Activated T-cell treated with anti-CD3 and anti-CD28 coated beads, Interleukin-2, amount 50 U/mL, for 24 hours (primary cell): Measurements from ENCODE around the gene SYTL3.

Source experiments
- DNase-seq: peaks from one replicate; pipeline ENCODE4 v3.0.0-alpha.2; 2020
- H3K27ac Mint-ChIP-seq: 2 replicates; pipeline ENCODE4 v1.8.0; 2020; ENCODE audit warnings: mild to moderate bottlenecking, mixed read lengths
- H3K27me3 Mint-ChIP-seq: 2 replicates; pipeline ENCODE4 v1.8.0; 2020; ENCODE audit warnings: mixed read lengths
- H3K36me3 Mint-ChIP-seq: 2 replicates; pipeline ENCODE4 v1.8.0; 2020; ENCODE audit warnings: low read depth, mixed read lengths
- H3K4me1 Mint-ChIP-seq: 2 replicates; pipeline ENCODE4 v1.8.0; 2020; ENCODE audit warnings: low read depth, mixed read lengths
- H3K4me3 Mint-ChIP-seq: 2 replicates; pipeline ENCODE4 v1.8.0; 2020; ENCODE audit warnings: mild to moderate bottlenecking, moderate library complexity, mixed read lengths
- H3K9me3 Mint-ChIP-seq: 2 replicates; pipeline ENCODE4 v1.8.0; 2020; ENCODE audit warnings: mixed read lengths

The SYTL3 gene

DNA sequence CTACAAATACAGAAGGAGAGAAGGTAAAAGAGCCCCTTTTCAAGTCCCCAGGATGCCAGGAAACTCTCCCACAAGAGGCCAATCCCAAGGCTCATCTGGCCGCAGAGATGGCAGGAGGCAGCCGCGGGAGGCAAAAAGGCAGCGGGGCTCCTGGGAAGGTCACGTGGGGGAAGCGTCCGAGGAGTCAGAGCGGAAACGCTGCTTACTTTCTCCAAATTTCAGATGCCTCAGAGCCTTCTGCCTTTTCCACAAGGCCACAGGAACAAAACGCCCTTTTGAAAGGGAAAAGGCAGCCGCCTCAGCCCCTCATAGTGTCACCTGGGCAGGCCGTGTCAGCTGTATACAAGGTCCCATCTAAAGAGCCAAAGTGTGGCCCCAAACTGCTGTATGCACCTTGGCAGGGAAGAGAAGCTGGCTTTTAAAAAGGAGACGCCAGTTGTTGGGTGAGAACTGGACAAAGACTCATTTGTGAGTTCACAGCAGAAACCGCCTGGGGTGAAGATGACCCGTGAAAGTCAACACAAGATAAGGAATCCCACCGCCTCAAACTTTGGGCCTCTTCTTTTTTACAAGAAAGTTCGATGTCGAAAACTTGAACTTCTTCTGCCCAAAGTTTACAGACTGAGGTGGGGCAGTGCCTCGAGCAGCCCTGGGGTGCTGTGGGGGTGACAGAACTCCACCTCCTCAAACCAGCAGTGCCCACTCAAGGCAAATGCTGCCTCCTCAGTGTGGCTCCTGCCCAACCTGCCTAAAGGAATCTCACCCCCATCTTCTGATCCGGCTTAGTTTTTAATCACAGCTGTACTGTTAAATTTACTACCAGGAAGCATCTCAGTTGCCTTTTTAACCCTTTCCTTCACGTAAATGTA is 124.0 kb downstream of the SYTL3 start:
- Mint-ChIP-seq H3K4me1 (peaks cover 74% of the 10 kb centered on the region), H3K36me3 (peaks cover 100% of the 10 kb centered on the region)
- DNase-seq = no peak

DNA sequence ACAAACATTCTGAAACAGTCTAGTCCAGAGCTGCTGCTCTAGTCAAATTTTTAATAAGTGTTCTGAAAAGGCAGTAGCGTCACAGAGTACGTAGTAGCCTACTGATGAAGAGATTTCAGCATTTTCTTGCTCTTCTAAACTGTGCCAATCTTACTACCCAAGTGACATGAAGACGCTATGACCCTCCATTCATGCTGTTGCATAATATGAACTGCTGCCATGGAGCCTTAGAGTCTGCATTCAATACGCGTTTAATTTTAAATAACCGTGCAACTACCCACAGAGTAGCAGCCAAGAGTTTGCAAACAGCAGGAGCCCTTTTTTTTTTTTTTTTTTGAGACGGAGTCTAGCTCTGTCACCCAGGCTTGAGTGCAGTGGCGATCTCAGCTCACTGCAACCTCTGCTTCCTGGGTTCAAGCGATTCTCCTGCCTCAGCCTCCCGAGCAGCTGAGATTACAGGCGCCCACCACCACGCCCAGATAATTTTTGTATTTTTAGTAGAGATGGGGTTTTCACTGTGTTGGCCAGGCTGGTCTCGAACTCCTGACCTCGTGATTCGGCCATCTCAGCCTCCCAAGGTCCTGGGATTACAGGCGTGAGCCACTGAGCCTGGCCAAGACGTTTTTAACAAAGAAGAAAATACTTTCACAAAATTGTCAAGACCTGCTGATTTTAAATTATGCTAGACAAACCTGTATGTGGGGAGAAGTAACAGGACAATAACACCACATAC is 125.0 kb downstream of the SYTL3 start:
- Mint-ChIP-seq H3K36me3 (peaks cover 96% of the 10 kb centered on the region), H3K9me3 (no peaks in the 10 kb centered on the region), H3K27me3 (no peaks in the 10 kb centered on the region), H3K4me1 (peaks cover 73% of the 10 kb centered on the region), H3K4me3 (no peak overlapping the region), H3K27ac (peak overlapping the region; percentile 91)
- no peak for DNase-seq

More for the DNA sequence above, 124.0 kb downstream of the SYTL3 start:
- Mint-ChIP-seq H3K4me3 (no peak overlapping the region), H3K27ac (peak overlapping the region; percentile 91), H3K9me3 (no peaks in the 10 kb centered on the region), H3K27me3 (no peaks in the 10 kb centered on the region)

DNA sequence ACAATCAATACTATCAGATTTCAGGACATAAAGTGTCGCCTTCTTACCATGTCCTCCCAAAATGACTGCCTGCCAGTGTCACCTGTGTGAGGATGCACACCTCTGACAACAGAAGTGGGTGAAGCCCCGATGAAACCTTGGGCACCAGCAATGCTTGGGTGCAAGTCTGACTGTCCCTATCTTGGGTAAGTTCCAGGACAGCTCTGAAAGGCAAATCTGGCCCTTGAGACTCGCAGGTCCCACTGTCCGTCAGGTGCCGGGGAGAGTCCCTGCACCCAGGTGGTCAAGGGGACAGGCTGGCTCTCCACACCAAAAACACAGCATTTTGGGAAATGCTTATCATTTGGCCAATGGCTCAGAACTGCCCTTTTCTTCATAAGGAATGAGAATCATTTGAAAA is 126.0 kb downstream of the SYTL3 start:
- DNase-seq = no peak
- H3K27ac Mint-ChIP-seq = peak overlapping the region; percentile 35
- H3K4me3 Mint-ChIP-seq = no peak overlapping the region
- no peaks in the 10 kb centered on the region for H3K9me3 Mint-ChIP-seq
- no peaks in the 10 kb centered on the region for H3K27me3 Mint-ChIP-seq
- H3K4me1 Mint-ChIP-seq = peaks cover 72% of the 10 kb centered on the region
- H3K36me3 Mint-ChIP-seq = peaks cover 96% of the 10 kb centered on the region

DNA sequence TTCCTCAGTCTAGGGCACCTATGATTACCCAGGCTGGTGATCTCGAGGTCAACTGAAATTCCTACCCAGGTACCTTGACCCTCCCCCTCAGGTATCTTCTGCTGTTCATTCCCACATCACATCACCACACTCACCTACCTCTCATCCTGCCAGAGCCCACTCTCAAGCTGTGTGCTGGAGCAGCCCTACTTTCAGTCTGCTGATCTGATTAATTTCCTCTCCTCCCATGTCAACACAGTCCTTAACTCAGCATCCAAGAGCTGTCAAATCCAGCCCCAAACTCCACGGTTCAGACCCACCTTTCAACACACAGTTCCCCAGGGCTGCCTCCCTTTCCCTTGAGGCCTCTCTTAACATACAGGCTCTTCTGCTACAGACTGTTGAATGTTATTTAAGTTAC is 126.9 kb downstream of the SYTL3 start:
- Mint-ChIP-seq H3K36me3 (peaks cover 96% of the 10 kb centered on the region), H3K4me1 (peaks cover 69% of the 10 kb centered on the region), H3K27ac (peak overlapping the region; percentile 86), H3K9me3 (no peaks in the 10 kb centered on the region), H3K27me3 (no peaks in the 10 kb centered on the region), H3K4me3 (no peak overlapping the region)
- no peak for DNase-seq

DNA sequence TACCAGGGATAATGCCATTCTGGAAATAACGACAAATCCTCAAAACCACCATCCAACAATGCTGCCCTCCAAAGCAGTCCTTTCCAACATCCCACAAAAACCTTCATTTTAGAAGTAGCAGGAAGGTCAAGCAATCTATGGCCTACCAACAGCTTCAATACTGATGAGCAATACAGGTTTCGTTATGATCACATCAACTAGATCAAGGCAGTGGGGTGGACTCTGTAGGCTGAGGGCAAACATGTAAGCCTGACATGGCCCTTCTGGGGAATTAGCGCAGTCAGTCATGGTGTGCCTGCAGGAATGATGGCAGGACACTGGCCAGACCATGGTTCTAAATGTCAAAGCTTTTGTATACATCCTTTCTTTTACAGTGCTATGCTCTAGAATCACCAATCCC is 127.7 kb downstream of the SYTL3 start:
- H3K9me3 Mint-ChIP-seq = no peaks in the 10 kb centered on the region
- peaks cover 96% of the 10 kb centered on the region for H3K36me3 Mint-ChIP-seq
- H3K4me1 Mint-ChIP-seq = peaks cover 64% of the 10 kb centered on the region
- DNase-seq = no peak
- no peak overlapping the region for H3K4me3 Mint-ChIP-seq
- no peaks in the 10 kb centered on the region for H3K27me3 Mint-ChIP-seq
- H3K27ac Mint-ChIP-seq = peak overlapping the region; percentile 86

DNA sequence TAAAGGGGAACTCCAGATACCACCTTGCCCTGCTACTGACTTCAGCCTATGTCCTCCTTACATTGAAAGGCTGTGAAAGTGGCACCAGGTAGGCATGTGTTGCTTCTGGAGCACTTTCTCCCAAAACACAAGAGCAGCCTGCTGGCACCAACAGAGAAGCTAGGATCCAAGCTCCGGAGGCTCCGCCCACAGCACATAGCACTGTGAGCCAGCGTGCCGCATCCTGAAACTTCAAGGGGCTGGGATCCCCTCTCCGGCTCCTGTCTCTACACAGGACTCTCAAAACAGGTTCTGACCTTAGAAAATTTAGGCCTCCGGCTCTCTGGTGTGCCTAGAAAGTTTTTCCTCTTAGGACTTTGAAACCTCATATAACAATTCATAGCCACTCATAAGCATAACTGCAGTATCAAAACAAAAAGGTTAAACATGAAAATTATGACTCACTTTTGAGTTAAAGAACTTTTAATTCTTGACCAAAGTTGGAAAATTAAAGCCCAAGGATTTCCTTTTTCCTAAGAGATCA is 128.2 kb downstream of the SYTL3 start:
- no peak for DNase-seq
- H3K4me1 Mint-ChIP-seq = peaks cover 58% of the 10 kb centered on the region
- no peak overlapping the region for H3K4me3 Mint-ChIP-seq

DNA sequence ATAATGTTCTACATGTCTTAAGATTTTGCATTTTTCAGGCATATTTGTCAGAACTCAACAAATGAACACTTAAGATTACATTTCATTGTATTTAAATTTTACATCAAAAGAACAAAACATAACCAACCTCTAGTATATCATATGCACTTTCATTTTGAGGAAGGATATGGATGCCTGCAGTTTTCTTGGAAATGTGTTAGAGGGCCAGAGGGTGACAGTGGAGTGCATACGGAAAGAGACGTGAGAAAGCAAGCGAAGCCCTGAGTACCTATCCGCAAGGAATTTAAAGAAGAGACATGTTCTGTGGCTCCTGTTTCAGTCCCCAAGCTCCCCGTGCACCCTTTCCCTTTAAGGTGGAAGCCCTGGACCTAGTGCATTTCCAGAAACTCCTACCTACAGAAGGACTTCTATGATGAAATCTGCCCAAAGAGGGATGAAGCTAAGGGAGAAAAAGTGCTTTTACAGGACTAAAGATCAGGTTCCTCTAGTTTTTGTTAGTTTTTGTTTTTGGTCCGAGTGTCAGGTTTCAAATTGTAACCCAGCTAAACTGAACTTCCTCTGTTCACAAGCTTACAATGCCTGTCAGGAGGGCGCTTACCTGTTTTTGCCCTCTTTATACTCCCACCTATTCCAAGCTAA is 130.5 kb downstream of the SYTL3 start:
- H3K4me3 Mint-ChIP-seq = no peak overlapping the region
- no peaks in the 10 kb centered on the region for H3K27me3 Mint-ChIP-seq
- peaks cover 96% of the 10 kb centered on the region for H3K36me3 Mint-ChIP-seq
- no peaks in the 10 kb centered on the region for H3K9me3 Mint-ChIP-seq
- peaks cover 50% of the 10 kb centered on the region for H3K4me1 Mint-ChIP-seq
- peak; percentile 14 for DNase-seq
- H3K27ac Mint-ChIP-seq = peak overlapping the region; percentile 6

More for the DNA sequence above, 128.2 kb downstream of the SYTL3 start:
- Mint-ChIP-seq H3K9me3 (no peaks in the 10 kb centered on the region), H3K36me3 (peaks cover 96% of the 10 kb centered on the region), H3K27ac (peak overlapping the region; percentile 86), H3K27me3 (no peaks in the 10 kb centered on the region)

DNA sequence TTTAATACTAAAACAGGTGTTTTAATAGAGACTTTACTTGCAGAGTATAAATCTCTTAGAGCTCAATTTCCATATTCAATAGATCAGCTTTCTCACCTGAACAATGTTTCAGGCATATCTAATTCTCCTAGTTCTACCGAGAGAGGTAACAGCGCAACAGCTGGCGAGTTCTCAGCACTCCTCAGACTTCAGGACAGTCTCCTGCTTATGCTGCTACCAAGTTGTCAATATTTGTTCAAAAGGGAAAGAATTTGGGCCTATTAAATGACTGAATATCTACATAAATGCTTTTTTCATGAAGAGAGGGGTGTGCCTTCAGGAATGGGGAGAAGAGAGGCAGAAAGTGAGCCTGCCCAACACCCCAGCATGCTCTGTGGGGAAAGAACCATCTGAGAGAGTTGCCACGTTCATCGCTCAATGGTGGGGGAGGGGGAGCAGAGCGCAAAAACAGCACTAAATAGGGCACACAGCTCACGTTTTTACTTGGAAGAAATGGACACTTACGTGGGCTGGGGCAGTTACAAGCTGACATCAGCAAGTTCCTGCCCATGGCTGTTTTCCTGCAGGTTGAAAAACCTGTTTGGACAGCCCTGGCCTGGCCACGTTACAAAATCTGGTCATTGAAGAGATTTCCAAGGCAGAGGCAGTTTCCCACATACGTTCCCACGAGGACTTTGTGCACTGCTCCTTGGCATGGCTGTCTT is 131.3 kb downstream of the SYTL3 start:
- Mint-ChIP-seq H3K9me3 (no peaks in the 10 kb centered on the region), H3K4me1 (peaks cover 49% of the 10 kb centered on the region), H3K4me3 (no peak overlapping the region), H3K27me3 (no peaks in the 10 kb centered on the region), H3K36me3 (peaks cover 96% of the 10 kb centered on the region), H3K27ac (peak overlapping the region; percentile 38)
- peak; percentile 14 for DNase-seq

DNA sequence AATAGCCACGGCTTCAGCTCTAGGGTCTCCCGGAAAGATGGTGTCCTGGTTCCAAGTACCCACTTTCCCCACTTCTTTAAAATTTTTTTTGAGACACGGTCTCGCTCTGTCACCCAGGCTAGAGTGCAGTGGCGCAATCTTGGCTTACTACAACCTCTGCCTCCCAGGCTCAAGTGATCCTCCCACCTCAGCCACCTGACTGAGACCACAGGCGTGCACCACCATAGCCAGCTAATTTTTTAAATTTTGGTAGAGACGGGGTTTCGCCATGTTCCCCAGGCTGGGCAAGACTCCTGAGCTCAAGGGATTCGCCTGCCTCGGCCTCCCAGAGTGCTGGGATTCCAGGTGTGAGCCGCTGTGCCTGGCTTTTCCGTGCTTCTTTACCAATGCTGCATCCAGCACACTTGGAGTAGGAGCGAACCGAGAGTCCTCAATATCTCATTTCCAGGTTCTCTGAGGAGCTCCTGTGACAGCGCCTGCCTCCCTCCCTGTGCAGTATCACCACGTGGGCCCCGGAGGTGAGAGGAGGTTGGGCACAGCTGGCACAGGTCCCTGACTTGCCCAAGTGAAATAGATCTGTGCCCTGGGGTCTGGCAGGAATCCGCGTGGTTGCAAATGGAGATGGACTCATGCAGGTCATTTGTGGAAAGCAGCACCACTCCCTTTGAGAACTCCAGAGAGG is 132.0 kb downstream of the SYTL3 start:
- no peak overlapping the region for H3K4me3 Mint-ChIP-seq
- peak overlapping the region; percentile 59 for H3K27ac Mint-ChIP-seq
- peaks cover 96% of the 10 kb centered on the region for H3K36me3 Mint-ChIP-seq
- no peaks in the 10 kb centered on the region for H3K9me3 Mint-ChIP-seq
- H3K27me3 Mint-ChIP-seq = no peaks in the 10 kb centered on the region
- DNase-seq = peak; percentile 28
- peaks cover 49% of the 10 kb centered on the region for H3K4me1 Mint-ChIP-seq

DNA sequence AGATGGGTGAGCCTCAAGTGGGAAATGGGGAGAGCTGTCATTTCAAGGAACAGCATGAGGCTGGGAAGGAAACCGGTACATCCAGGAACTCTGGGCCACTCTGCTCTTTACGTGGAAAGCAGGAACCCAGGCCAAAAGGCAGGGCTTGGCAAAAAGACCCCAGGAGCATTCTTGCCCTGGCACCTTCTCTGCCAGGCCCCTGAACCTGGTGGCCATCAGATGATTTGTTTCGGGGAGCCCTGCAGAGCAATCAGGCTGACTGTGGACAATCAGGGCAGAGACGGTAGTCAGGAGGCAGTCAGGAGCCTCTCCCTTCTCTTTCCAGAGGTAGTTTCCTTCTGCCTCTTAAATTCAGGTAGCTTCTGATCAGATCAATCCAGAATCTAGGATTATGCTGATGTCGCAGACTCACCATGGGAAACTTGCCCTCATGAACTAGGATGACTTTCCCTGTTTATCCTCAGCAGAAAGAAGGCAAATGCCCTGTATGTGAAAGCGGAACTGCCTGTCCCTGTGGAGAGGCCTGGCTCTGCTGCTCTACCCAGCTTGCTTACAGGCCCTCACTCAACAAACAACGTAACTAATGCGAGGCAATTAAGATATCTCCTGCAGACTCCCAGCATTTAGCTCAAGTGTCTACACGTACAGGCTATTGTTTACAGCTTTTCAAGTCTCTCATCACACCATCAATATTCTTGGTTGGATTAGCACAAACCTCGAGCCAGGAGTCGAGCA is 132.7 kb downstream of the SYTL3 start:
- DNase-seq = no peak
- no peak overlapping the region for H3K4me3 Mint-ChIP-seq
- no peaks in the 10 kb centered on the region for H3K9me3 Mint-ChIP-seq
- H3K27ac Mint-ChIP-seq = peak overlapping the region; percentile 59
- H3K36me3 Mint-ChIP-seq = peaks cover 96% of the 10 kb centered on the region
- H3K27me3 Mint-ChIP-seq = no peaks in the 10 kb centered on the region
- peaks cover 47% of the 10 kb centered on the region for H3K4me1 Mint-ChIP-seq

DNA sequence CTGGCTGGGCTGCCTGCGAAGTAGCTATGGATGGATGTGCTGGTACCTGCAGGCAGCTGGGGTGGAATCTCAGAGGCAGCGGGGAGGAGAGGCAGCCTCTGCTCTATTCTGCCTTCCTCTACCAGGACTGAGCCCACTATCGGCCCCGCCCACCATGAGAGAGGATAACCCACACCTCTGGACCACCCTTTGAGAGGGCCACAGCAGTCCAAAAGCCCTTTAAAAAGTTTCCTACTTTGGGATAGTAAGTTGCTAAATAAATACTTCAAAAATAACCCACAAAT is 133.3 kb downstream of the SYTL3 start:
- no peak overlapping the region for H3K4me3 Mint-ChIP-seq
- no peaks in the 10 kb centered on the region for H3K27me3 Mint-ChIP-seq
- peak overlapping the region; percentile 51 for H3K27ac Mint-ChIP-seq
- H3K36me3 Mint-ChIP-seq = peaks cover 96% of the 10 kb centered on the region
- H3K4me1 Mint-ChIP-seq = peaks cover 44% of the 10 kb centered on the region
- H3K9me3 Mint-ChIP-seq = no peaks in the 10 kb centered on the region
- no peak for DNase-seq

DNA sequence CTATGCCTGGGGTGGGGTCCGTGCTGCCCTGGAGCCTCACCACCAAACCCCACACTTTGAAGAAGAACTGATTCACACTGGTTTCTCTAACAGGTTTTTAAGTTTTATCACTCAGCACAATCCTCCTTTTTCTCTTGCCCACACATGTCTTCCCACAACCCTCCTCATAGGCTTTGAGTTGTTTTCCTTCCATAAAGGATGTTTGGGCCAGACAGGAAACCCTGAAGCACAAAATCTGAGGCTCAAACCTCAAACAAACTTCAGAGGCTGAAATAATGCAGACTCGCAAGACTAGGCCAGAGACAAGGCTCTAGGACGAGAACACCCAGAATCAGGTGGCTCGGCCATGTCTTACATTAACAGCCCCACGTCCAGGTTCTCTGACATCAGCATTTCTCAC is 134.0 kb downstream of the SYTL3 start:
- Mint-ChIP-seq H3K4me1 (peaks cover 42% of the 10 kb centered on the region), H3K36me3 (peaks cover 94% of the 10 kb centered on the region), H3K27ac (peak overlapping the region; percentile 51), H3K9me3 (no peaks in the 10 kb centered on the region), H3K27me3 (no peaks in the 10 kb centered on the region), H3K4me3 (no peak overlapping the region)
- DNase-seq = no peak

DNA sequence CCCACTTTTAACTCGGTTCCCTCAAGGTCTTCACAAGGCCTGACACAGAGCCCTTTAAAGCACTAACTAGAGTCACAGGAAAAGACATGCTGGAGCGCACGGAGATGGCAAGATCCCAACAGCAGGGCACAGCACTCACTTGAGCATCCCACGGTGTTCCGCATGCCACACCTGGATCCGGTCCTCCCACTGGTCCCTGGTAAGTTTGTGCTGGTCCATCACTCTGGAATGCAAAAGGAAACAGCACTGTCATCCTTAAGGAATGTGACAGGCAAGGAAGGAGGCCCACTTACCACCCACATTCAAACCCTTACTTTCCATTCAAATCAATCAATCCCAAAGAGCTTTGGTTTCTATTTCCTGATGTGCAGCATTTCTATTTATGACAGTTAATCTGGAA is 134.7 kb downstream of the SYTL3 start:
- H3K27ac Mint-ChIP-seq = peak overlapping the region; percentile 51

More for the DNA sequence above, 134.7 kb downstream of the SYTL3 start:
- no peaks in the 10 kb centered on the region for H3K27me3 Mint-ChIP-seq
- no peak overlapping the region for H3K4me3 Mint-ChIP-seq
- H3K9me3 Mint-ChIP-seq = no peaks in the 10 kb centered on the region
- peaks cover 96% of the 10 kb centered on the region for H3K36me3 Mint-ChIP-seq
- peaks cover 44% of the 10 kb centered on the region for H3K4me1 Mint-ChIP-seq
- DNase-seq = peak; percentile 19
